ENCODE results near the gene UMAD1.

DNA sequence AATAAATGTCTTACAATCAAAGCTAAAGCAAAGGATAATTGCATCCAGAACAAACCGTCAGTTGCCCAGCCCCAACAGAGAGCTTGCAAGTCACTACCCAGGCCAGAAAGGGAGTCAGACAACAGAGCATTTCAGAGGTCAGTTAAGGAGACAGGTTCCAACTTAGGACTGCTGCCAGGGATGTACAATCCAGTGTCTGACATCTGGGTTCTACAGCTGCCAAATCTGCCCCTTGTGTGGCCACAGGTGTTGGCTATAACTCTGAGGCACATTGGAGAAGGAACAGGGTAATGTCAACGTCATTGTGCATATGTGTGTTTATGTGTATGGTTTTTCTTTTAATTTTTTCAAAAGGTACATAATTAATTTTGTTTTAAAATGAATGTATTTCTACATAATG is 242.8 kb downstream of the UMAD1 start:
- TF ChIP-seq EZH2phosphoT487 (IDR thresholded peaks at IDR 0.05; ENCODE audit: unreplicated experiment): no peak
- TF ChIP-seq, protein P1, sequence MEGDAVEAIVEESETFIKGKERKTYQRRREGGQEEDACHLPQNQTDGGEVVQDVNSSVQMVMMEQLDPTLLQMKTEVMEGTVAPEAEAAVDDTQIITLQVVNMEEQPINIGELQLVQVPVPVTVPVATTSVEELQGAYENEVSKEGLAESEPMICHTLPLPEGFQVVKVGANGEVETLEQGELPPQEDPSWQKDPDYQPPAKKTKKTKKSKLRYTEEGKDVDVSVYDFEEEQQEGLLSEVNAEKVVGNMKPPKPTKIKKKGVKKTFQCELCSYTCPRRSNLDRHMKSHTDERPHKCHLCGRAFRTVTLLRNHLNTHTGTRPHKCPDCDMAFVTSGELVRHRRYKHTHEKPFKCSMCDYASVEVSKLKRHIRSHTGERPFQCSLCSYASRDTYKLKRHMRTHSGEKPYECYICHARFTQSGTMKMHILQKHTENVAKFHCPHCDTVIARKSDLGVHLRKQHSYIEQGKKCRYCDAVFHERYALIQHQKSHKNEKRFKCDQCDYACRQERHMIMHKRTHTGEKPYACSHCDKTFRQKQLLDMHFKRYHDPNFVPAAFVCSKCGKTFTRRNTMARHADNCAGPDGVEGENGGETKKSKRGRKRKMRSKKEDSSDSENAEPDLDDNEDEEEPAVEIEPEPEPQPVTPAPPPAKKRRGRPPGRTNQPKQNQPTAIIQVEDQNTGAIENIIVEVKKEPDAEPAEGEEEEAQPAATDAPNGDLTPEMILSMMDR (conservative IDR thresholded peaks at IDR 0.05; ENCODE audit: low read depth in 2 of 2): no peak
- TF ChIP-seq POLR2AphosphoS5 (IDR thresholded peaks at IDR 0.05; ENCODE audit: low read depth): no peak
- TF ChIP-seq, protein P2, sequence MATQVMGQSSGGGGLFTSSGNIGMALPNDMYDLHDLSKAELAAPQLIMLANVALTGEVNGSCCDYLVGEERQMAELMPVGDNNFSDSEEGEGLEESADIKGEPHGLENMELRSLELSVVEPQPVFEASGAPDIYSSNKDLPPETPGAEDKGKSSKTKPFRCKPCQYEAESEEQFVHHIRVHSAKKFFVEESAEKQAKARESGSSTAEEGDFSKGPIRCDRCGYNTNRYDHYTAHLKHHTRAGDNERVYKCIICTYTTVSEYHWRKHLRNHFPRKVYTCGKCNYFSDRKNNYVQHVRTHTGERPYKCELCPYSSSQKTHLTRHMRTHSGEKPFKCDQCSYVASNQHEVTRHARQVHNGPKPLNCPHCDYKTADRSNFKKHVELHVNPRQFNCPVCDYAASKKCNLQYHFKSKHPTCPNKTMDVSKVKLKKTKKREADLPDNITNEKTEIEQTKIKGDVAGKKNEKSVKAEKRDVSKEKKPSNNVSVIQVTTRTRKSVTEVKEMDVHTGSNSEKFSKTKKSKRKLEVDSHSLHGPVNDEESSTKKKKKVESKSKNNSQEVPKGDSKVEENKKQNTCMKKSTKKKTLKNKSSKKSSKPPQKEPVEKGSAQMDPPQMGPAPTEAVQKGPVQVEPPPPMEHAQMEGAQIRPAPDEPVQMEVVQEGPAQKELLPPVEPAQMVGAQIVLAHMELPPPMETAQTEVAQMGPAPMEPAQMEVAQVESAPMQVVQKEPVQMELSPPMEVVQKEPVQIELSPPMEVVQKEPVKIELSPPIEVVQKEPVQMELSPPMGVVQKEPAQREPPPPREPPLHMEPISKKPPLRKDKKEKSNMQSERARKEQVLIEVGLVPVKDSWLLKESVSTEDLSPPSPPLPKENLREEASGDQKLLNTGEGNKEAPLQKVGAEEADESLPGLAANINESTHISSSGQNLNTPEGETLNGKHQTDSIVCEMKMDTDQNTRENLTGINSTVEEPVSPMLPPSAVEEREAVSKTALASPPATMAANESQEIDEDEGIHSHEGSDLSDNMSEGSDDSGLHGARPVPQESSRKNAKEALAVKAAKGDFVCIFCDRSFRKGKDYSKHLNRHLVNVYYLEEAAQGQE (IDR thresholded peaks at IDR 0.05; ENCODE audit: unreplicated experiment): no peak
- TF ChIP-seq EZH2 (IDR thresholded peaks at IDR 0.05; ENCODE audit: low read depth, unreplicated experiment): no peak
- no peak for TF ChIP-seq ZNF114 (CRISPR knock-in tag; IDR thresholded peaks at IDR 0.05)
- no peak for TF ChIP-seq JUNB (IDR thresholded peaks at IDR 0.05; ENCODE audit: unreplicated experiment)
- TF ChIP-seq, protein P3, sequence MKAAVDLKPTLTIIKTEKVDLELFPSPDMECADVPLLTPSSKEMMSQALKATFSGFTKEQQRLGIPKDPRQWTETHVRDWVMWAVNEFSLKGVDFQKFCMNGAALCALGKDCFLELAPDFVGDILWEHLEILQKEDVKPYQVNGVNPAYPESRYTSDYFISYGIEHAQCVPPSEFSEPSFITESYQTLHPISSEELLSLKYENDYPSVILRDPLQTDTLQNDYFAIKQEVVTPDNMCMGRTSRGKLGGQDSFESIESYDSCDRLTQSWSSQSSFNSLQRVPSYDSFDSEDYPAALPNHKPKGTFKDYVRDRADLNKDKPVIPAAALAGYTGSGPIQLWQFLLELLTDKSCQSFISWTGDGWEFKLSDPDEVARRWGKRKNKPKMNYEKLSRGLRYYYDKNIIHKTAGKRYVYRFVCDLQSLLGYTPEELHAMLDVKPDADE (IDR thresholded peaks at IDR 0.05): no peak
